ENCODE measurements around the gene PTPN3.

The PTPN3 gene

DNA sequence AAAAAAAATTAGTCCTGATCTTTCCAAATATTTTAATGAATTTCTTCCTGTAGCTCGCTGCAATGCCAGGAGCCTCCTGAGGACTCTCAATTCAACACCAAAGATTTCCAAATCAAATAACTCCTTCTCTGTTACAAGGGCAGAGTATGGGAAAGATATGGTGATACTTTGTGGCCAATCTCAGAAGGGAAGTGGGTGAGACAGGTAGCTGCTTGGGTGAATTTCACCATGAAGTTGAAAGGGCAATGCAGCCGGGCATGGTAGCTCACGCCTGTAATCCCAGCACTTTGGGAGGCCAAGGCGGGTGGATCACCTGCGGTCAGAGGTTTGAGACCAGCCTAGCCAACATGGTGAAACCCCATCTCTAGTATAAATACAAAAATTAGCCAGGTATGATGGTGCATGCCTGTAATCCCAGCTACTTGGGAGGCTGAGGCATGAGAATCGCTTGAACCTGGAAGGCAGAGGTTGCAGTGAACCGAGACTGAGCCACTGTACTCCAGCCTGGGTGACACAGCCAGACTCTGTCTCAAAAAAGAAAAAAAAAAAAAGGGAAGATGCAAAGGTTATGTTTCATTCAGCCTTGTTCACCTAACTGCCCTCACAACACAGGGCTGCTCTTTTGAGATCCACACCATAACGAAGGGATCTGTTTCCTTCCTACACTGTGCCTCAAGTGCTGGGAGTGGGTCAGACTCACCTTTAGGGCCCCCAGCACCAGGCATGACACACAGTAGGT is 58.6 kb downstream of the PTPN3 start:
- DNase-seq, result no peak
- intact Hi-C loops (cut with DNase I; ENCODE audit: low total_unique reads), result loop anchor here (2.0 kb wide), 1 partner anchor 83 kb away; no protein-coding TSS in a partner anchor
- no peak overlapping the region for H3K27ac ChIP-seq

DNA sequence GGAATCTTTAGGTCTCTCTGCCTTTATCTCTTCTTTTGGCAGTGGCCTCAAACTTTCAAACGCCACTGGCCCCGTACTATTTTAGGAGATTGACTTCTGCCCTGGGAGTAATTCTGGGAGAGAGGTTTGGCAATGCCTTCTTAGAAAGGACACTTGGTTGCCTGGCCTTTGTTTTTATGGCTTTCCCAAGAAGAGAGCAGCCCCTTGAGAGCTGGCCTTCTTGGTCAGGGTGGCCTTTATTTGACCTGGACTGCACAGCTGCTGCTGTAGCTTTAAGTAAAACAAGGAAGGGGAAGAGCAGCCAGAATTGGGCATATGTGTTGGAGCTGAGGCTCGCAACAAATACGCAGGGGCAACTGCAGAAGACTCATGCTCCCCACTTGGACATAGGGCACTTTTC is 60.8 kb downstream of the PTPN3 start:
- TF ChIP-seq, protein P1, sequence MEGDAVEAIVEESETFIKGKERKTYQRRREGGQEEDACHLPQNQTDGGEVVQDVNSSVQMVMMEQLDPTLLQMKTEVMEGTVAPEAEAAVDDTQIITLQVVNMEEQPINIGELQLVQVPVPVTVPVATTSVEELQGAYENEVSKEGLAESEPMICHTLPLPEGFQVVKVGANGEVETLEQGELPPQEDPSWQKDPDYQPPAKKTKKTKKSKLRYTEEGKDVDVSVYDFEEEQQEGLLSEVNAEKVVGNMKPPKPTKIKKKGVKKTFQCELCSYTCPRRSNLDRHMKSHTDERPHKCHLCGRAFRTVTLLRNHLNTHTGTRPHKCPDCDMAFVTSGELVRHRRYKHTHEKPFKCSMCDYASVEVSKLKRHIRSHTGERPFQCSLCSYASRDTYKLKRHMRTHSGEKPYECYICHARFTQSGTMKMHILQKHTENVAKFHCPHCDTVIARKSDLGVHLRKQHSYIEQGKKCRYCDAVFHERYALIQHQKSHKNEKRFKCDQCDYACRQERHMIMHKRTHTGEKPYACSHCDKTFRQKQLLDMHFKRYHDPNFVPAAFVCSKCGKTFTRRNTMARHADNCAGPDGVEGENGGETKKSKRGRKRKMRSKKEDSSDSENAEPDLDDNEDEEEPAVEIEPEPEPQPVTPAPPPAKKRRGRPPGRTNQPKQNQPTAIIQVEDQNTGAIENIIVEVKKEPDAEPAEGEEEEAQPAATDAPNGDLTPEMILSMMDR (IDR thresholded peaks at IDR 0.05), result no peak
- no peak overlapping the region for H3K4me3 ChIP-seq

More for the DNA sequence above, 58.6 kb downstream of the PTPN3 start:
- Histone ChIP-seq H3K4me1 (peaks cover 0 to 12% (median 5%) of the 10 kb centered on the region in 4 donors), H3K27me3 (no peaks in the 10 kb centered on the region), H3K36me3 (peaks cover 4 to 26% (median 17%) of the 10 kb centered on the region in 3 donors), H3K9me3 (no peaks in the 10 kb centered on the region), H3K4me3 (no peak overlapping the region)
- TF ChIP-seq, protein P1 (IDR thresholded peaks at IDR 0.05), result no peak

DNA sequence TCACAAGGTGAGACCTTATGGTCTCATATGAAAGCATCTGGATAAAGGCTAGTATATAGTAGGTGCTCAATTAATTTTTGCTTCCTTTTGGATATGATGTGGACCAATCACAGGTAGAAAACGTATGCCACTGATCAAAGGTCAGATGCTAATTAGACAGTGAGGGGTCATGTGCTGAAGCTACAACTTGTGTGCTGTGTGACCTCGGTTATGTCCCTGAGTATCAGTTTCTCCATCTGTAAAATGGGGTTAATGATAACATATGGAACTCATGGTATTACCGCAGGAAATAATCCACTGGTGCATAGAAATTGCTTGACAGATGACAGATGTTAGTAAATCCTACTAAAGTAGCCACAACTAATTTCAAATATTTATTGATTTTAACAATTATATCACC is 62.0 kb downstream of the PTPN3 start:
- TF ChIP-seq, protein P1 (IDR thresholded peaks at IDR 0.05), result no peak
- H3K36me3 ChIP-seq, result peaks cover 14 to 38% (median 25%) of the 10 kb centered on the region in 3 donors
- no peak overlapping the region for H3K27ac ChIP-seq
- DNase-seq, result no peak
- no peaks in the 10 kb centered on the region for H3K27me3 ChIP-seq
- H3K4me3 ChIP-seq, result no peak overlapping the region
- H3K4me1 ChIP-seq, result peaks cover 0 to 9% (median 4%) of the 10 kb centered on the region in 4 donors
- H3K9me3 ChIP-seq, result no peaks in the 10 kb centered on the region
- intact Hi-C loops (cut with DNase I; ENCODE audit: low total_unique reads), result no loop called here

More for the DNA sequence above, 60.8 kb downstream of the PTPN3 start:
- H3K9me3 ChIP-seq, result no peaks in the 10 kb centered on the region
- DNase-seq, result no peak
- peaks cover 0 to 12% (median 5%) of the 10 kb centered on the region in 4 donors for H3K4me1 ChIP-seq
- peaks cover 12 to 29% (median 19%) of the 10 kb centered on the region in 3 donors for H3K36me3 ChIP-seq
- no peaks in the 10 kb centered on the region for H3K27me3 ChIP-seq
- no peak overlapping the region for H3K27ac ChIP-seq
- intact Hi-C loops (cut with DNase I; ENCODE audit: low total_unique reads), result no loop called here

- Histone ChIP-seq H3K4me1 (no peaks in the 10 kb centered on the region), H3K9me3 (no peaks in the 10 kb centered on the region), H3K27me3 (no peaks in the 10 kb centered on the region), H3K4me3 (no peak overlapping the region), H3K27ac (no peak overlapping the region), H3K36me3 (peaks cover 21 to 64% (median 47%) of the 10 kb centered on the region in 3 donors)
- TF ChIP-seq, protein P1 (IDR thresholded peaks at IDR 0.05), result no peak
- intact Hi-C loops (cut with DNase I; ENCODE audit: low total_unique reads), result no loop called here
- no peak for DNase-seq
Measured at GRCh38 chr9:109433476-109433875, 64.6 kb downstream of the PTPN3 start.

GRCh38 chr9:109430231-109430630 is 67.9 kb downstream of the PTPN3 start:
- Histone ChIP-seq H3K27me3 (no peaks in the 10 kb centered on the region), H3K9me3 (no peaks in the 10 kb centered on the region), H3K4me1 (no peaks in the 10 kb centered on the region), H3K36me3 (peaks cover 35 to 84% (median 59%) of the 10 kb centered on the region in 3 donors), H3K4me3 (no peak overlapping the region), H3K27ac (no peak overlapping the region)
- no peak for DNase-seq
- intact Hi-C loops (cut with DNase I; ENCODE audit: low total_unique reads), result no loop called here
- TF ChIP-seq, protein P1 (IDR thresholded peaks at IDR 0.05), result no peak
